DMS79 treated with DMSO at 0.1 percent for 48 hours (cell line): ENCODE measurements around the gene PYCARD.

Experiments
- DNase-seq: peaks from one replicate; lab custom pipeline; 2025; lab: John Stamatoyannopoulos, UW

PYCARD gene

DNA sequence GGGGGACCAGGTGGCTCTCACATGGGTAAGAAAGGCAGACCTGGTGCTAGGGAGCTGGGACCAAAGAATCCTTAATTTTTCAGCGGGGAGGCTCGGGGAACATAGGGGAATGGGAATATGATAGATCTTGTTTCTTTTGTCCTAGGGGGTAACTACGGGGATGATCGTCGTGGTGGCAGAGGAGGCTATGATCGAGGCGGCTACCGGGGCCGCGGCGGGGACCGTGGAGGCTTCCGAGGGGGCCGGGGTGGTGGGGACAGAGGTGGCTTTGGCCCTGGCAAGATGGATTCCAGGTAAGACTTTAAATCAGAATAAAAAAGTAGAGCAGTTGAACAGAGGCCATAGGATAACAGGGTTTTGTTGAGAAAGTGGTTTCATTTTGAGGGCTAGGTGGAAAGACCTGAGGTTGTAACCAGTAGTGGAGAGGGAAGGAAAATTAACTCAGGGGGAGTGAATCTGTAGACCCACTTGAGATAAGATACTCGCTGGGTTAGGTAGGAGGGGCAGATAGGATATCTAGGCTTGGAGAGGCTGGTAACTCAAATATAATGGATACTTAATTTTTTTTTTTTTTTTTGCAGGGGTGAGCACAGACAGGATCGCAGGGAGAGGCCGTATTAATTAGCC lies 11.6 kb downstream of the PYCARD start:
- DNase-seq: no peak

DNA sequence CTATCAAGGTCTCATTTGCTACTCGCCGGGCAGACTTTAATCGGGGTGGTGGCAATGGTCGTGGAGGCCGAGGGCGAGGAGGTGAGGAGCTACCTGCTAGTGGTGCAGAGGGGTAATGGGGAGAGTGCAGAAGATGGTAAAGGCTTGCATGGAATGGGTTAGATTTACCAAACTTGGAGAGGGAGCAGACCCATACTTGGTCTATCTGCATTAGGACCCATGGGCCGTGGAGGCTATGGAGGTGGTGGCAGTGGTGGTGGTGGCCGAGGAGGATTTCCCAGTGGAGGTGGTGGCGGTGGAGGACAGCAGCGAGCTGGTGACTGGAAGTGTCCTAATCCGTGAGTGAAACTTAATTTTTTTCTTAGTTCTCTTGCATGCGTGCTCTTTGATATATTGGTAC lies 12.5 kb downstream of the PYCARD start:
- DNase-seq: no peak

DNA sequence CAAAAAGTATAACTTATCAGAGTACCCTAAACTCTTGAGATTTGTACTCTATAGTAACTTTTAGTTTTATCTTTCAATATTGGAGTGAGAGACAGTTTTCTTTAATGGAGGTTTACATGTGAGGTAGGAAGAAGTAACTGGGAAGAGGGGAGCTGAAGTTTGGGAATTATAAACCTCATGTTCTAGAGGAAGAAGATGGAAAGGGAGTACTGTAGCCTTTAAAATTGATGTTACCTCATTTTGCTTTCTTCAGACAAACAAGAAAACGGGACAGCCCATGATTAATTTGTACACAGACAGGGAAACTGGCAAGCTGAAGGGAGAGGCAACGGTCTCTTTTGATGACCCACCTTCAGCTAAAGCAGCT lies 13.2 kb downstream of the PYCARD start:
- DNase-seq: no peak

DNA sequence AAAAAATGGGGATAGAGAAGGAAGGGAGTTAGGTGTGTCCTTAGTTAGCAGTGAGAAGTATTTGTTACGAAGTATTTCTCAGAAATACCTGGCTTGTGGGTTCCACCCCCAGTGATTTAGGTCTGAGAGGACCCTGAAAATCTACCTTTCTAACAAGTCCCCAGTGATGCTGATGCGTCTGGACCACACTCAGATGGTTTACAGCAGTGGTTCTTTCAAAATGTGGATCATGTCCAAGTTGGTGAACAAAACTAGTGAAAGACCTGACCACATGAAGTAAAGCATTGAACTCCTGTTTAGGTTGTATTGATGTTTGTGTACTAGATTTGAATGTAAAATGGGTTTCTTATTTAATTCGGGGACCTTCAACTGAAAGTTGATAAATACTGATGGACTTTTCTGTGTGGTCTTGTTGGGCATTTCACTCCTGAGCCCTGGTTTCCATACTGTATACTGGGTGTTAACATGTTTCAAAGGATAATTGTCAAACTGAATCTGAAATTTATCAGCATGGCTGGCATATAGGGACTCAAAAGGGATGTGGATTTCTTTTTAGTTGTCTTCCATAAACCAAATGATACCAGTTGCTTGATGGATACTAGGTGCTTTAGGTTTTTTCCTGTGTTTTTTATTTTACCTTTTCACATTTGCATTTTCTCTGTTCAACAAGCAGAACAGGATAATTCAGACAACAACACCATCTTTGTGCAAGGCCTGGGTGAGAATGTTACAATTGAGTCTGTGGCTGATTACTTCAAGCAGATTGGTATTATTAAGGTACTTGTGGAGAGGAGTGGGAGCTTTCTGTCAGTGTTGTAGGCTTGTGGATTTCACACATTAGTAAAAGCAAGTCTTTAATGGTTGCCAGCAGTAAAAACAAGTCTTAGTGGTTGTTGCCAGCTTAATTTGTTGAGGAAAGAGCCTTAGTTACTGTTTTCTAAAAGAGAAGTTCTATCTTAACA lies 13.8 kb downstream of the PYCARD start:
- DNase-seq: no peak

DNA sequence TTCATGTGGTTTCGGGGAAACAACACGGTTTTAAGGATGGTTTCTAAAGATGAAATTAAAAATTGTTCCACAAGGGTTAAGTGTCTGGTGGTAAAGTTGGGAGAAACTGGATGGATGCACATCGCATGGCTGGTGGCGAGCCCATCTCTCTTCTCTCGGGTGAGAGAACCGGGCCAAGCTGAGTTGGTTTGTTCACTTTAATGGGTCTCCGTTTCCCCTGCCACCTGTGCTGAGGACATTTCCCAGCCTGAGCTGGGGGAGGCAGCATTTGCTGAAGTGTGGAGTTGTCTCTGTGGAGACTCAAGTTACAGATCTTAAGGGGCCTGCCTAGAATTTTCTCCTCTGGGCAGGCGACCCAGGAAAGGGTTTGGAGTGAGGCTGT lies 14.8 kb downstream of the PYCARD start:
- DNase-seq: no peak

DNA sequence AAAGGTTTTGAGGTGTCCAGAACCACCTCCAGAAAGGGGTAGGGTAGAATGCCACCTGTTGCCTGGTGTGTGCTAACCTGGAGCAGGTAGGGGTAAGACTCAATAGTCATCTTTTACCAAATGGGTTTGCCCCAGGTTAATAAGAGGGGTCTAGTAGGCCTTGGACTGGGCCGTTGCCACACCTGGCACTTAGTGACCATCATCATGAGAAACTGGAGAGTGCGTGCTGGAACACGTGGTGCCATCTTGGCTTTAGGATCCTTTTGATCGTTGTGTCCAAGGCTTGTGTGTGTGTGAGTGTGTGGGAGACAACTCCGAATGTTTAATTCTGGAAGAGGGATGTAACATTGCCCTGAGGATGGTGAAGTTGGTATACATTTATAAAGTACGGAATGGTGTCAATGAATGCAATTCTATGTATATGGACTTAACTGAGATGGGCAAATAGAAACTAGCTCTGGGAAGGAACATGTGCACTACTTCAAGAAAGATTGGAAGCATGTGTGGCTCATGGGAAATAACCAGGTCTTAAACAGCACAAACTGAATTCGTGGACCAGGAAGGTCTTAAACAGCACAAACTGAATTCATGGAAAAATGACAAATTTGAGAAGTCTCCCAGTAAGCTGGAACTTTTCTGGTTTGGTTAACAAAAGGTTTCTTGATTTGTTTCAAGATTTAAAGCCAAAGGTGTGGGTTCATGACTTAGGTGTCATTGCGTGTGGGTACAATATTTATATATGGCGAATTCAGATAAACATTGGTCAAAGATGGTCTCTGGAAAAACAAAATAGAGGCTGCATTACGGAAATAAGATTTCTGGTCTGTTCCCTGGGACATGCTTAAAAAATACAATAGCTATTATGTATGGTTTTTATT lies 15.4 kb downstream of the PYCARD start:
- DNase-seq: no peak

DNA sequence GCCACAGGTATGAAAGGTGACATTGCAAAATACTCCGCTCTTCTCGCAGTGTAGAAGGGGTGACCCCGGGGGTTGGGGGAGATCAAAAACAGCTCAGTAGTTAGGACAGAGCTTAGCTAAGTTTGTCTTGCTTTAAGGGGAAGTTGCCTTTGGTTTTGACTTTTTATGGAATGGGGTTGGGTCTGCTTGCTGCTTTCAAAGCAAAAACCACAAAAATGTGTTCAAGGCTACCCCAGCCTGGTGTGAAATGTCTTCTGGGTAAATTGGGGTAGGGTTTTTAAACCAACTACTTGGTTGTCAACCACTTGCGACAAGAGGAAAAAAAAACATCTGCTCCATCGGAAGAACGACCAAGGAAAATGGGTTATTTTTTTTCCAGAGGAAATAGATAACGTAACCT lies 16.4 kb downstream of the PYCARD start:
- no peak for DNase-seq

DNA sequence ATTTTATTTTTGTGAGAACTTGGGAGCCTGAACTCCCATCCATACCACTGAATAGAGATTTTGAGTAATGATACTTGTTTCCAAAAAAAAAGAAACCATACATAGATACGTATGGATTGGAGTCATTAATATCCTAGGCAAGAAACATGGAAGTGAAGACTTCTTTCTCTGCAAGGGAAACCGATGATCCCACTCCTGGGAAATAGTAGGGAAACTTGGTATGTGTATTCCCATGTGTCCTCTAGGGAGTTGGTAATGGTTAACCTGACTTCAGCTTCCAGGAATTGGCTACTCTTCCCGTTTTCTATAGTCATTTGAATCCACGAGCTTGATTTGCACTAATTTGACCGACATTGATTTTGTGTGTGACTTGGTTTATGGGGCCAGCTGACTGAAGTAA lies 17.2 kb downstream of the PYCARD start:
- no peak for DNase-seq

DNA sequence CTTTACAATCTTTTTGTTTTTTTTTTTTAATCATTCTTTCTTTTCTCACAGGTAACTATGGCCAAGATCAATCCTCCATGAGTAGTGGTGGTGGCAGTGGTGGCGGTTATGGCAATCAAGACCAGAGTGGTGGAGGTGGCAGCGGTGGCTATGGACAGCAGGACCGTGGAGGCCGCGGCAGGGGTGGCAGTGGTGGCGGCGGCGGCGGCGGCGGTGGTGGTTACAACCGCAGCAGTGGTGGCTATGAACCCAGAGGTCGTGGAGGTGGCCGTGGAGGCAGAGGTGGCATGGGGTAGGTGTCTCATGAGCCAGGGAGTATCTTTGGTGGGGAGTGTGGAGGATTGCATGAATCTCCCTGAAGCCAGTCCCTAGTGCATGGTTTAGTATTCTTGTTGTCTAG lies 17.7 kb downstream of the PYCARD start:
- no peak for DNase-seq

DNA sequence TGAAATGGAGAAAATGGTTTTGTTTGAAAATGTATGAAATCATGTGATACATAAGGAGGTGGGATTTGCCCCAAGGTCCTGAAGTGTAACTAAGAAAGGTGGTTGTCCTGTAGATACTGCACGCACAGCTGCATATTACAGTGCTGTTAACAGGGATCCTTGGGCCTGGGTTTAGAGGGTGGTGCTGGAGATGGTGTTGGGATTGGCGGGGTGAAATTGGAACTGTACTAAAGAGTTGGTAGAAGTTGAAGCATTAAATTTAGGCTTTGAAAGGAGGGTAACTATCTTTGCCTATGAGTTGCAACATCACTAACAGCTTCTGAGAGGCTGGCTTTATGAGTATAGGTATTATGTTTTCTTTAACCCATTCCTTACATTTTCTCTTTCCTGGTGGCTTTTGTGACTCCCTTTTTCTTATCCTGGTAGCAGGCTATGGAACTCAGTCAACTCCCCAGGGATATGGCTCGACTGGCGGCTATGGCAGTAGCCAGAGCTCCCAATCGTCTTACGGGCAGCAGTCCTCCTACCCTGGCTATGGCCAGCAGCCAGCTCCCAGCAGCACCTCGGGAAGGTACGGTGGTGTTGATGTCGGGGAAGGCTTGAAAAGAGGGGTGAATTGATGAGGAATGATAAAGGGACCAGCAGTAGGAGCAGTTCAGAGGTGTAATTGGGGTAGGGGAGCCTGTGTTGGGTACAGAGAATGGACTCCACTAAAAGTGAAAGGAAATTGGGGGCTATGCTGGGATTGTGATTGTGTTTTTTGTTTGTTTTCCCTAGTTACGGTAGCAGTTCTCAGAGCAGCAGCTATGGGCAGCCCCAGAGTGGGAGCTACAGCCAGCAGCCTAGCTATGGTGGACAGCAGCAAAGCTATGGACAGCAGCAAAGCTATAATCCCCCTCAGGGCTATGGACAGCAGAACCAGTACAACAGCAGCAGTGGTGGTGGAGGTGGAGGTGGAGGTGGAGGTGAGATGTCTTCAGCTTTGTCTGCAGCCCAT lies 18.8 kb downstream of the PYCARD start:
- no peak for DNase-seq

DNA sequence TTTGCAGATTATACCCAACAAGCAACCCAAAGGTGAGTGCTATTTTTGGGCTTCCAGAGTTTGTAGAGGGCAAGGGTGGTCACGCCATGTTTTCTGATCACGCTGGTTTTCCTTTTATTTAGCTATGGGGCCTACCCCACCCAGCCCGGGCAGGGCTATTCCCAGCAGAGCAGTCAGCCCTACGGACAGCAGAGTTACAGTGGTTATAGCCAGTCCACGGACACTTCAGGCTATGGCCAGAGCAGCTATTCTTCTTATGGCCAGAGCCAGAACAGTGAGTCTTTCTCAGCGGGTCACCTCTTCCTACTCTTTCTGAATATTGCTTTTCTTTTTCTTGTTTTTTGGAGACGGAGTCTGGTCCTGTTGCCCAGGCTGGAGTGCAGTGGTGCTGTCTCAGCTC lies 20.2 kb downstream of the PYCARD start:
- no peak for DNase-seq

DNA sequence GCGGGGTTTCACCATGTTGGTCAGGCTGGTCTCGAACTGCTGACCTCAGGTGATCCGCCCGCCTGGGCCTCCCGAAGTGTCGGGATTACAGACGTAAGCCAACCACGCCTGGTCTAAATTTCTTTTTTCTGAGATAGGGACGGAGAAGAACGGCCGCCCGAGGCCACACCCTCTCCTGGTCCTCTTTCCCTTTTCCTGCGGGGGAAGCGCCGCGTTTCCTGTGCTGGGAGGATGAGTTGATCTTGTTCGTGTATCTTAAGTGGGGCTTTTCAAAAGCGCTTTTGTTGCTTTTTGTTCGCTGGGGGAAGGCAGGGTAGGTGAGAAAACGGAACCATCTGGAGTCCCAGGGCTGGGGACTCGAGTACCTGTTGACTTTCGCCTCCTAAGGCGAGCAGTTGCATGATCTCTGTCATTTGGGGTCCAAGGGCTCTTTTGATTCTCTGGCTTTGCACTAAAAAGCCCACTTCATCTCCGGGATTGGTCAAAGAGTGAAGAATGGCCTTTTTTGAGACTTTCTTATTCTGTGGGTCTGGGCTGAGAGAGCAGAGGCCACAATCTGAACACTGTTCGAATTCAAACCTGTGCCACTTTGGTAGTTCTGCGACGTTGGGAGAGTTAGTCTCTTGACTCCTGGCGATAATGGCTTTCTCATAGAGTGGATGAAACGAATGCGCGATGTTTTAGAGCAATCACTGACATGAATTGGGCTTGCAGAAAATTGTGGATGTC lies 21.3 kb downstream of the PYCARD start:
- DNase-seq: no peak

DNA sequence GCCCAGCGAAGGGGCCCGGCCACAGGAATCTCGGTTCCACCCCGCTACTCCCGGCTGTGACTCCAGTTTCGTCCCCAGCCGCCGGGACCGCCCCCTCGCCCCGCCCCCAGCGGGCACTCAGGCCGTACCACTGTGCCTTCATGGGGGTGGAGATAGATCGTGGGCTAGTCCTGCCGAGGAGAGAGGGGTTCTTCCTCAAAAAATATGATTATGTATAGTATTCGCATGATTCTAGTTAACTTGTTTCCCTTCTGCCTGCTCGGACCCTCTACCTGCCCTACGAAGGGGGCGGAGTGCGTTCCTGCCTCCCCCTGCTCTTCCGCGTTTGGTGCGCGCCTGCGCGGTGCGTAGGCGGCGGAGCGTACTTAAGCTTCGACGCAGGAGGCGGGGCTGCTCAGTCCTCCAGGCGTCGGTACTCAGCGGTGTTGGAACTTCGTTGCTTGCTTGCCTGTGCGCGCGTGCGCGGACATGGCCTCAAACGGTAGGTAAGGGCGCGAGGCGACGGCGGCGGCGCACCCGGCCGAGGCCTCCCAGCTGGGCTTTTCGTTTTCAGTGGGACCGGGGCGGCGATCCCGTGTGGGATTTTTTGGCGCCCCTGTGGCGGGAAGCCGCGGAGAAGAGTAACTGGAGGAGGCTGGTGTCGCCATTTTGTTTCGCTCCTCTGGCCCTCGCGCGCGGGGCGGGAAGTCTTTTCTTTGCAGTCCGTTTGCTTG lies 22.7 kb downstream of the PYCARD start, which contains the start of gene FUS:
Gene FUS, plus strand, starts transcription at position 393 of the 713 bp plus-strand sequence. Its CDS starts 76 bp downstream, at position 469.
- peak; percentile 83 for DNase-seq

DNA sequence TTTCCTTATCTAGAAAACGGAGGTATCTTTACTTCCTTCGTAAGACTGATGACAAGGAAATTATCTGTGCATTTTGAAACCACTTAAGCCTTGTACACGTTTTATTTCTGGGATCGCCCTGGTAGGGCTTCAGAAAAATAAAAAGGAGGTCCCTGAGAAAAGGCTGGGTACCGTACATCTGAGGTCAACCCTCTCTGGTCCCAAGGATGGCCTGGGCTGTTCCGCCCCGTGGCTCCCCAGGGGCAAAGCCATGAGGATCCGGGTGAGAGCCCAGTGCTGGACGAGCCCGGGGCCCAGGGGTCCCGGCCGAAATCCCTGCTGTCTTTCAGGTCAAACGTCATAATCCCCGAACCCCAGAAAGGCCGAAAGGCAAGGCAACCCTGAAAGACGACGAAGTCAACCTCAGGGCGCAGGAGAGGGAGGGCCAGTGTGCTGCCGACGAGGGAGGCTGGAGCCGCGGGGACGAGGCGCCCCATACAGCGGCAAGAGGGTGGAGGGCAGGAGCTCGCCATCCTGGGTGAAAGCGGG lies 23.3 kb downstream of the PYCARD start:
- no peak for DNase-seq

DNA sequence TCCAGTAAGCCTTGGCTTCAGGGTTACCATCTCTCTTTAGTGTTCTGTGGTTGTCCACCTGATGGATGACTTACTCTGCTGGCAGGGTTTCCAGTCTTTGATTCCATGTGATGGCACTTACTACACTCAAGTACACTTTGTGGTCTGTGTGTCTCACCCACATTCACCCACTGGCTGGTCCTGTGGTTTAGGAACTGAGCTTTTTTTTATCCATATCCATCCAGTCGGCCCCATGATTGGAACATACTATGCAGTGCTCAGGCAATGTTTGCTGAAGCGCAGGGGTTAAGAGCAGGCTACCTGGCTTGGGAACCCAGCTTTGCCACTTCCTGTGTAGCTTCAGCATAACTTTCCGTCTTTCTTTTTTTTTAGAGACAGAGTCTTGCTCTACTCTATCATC lies 25.4 kb downstream of the PYCARD start:
- DNase-seq: peak; percentile 97

DNA sequence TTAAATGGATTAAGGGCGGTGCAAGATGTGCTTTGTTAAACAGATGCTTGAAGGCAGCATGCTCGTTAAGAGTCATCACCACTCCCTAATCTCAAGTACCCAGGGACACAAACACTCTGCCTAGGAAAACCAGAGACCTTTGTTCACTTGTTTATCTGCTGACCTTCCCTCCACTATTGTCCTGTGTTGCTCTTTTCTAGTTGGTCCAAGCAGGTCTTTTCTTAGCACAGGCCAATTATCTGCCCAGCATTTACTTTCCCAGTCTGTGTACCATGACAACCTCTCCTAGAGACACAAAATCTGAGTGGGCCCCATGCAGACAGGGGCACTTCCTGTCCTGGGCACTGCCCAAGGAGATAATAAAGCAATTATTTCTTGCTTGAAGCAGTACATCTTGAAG lies 32.5 kb downstream of the PYCARD start:
- DNase-seq: peak; percentile 27

DNA sequence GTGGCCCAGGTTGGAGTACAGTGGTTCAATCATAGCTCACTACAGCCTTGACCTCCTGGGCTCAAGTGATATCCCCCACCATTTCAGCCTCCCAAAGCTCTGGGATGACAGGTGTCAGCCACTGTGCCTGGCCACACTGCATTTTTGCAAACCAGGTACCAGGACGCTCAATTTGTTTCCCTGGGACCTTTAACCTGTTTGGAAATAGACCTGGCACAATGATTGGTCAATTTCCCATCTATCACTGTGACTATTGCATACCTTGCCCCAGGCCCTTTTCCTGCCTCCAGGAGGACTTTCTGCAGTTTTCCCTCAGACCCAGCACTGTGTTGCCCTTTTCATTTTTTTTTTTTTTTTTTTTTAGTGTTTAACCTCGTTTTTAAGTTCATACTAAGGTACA lies 33.7 kb downstream of the PYCARD start:
- DNase-seq: no peak

DNA sequence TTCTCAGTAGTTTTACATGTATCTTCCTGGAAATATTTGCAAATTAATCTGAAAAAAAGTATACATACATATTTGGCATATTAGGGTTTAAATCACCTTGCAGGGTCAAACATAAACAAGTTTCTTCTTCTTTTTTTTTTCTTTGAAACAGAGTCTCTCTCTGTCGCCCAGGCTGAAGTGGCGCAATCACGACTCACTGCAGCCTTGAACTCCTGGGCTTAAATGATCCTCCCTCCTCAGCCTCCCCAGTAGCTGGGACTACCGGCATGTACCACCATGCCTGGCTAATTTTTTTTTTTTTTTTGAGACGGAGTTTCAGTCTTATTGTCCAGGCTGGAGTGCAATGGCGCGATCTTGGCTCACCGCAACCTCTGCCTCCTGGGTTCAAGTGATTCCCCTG lies 35.2 kb downstream of the PYCARD start:
- DNase-seq: no peak

DNA sequence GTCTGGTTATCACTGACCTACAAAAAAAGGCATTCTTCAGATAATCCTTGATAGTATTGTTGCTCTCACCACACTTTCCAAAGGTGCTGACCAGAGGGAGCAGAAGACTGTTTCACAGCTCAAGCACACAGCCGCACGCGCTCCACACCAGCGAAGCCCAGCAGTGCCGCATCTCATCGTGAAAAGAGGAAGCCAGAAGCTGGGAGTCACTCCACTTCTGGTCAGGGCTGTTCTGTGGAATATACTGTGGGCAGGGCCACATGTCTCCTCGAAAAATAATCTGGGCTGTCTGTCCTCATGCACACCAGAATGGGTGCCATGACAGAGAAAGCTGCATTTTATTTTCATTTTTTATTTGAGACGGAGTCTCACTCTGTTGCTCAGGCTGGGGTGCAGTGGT lies 45.4 kb downstream of the PYCARD start:
- DNase-seq: no peak
